Prostate gland (tissue), 2 donors: ENCODE data around the gene ECT2L.

Experiments
- CTCF ChIP-seq, 4 experiments: fragments of 200-600 bp in 2 of 4; fragments of 450-650 bp in 2 of 4; sonication (generic) in 2 of 4; IDR thresholded peaks; 1 replicate in 3 of 4; 2 replicates in 1 of 4; pipeline ENCODE4 v1.5.1; 2016 to 2019; ENCODE audit warnings: antibody characterized with exemption in 4 of 4, mild to moderate bottlenecking in 2 of 4, moderate library complexity in 2 of 4
- POLR2A ChIP-seq: fragments of 450-650 bp; IDR thresholded peaks from one replicate; pipeline ENCODE4 v1.6.1; 2016; ENCODE audit warnings: antibody characterized with exemption, mild to moderate bottlenecking
- POLR2AphosphoS5 ChIP-seq: sonication (generic); formaldehyde crosslinking; IDR thresholded peaks from one replicate; pipeline ENCODE4 v1.6.1; 2017; ENCODE audit warnings: antibody characterized with exemption

DNA sequence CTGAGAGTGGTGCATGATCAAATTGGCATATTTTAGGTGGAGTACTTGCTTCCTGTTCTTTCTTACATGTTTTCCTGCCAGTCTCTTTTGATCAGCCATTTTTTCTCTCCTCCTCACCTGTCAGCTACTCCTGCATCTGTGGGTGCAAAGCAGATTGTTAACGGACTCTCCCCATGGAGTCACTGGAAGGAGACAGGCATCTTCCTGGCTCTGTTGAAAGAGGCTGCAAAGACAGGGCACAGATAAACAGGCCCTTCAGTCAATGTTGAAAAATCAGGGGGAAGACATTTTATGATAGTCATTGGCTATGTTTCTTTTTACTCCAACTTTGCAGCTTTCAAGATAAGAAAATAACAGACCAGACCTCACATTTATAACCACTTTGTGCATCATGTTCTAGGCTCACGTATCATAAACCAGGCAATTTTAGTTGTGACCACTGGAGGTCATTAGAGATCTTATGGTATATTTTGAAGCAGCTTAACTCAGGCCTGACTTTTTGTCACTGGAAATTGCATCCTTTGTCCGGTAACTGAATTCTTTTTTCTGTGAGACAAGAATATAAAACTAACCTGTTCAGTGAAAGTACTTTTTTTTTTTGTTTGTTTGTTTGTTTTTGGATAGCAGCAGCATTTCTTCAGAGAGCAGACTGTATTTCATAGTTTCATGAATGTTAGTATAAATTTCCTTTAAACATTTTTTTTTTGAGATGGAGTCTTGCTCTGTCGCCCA, 20.1 kb downstream of the ECT2L start:
- peak; percentile 46 to 83 (median 77) for TF ChIP-seq CTCF (IDR thresholded peaks at IDR 0.05)
- TF ChIP-seq POLR2A, result no peak
- peak; percentile 56 for TF ChIP-seq POLR2AphosphoS5
